Measurements from ENCODE around the gene ESD. TPM values are rescaled to one million over a fixed set of nuclear protein-coding genes. Genes with fewer than 3 reads are reported as not detected.

The ESD gene
- total RNA-seq, 1 experiment from 2014 or later: 68.3 TPM

- Histone ChIP-seq H3K4me1 (ENCODE audit: control insufficient read depth, insufficient read depth, low read length) (no peaks in the 10 kb centered on the region), H3K27ac (ENCODE audit: low read length) (no peak overlapping the region), H3K9me3 (ENCODE audit: control insufficient read depth, insufficient read depth, low read depth, low read length) (no peaks in the 10 kb centered on the region), H3K4me3 (ENCODE audit: low read depth in 2 of 2, low read length in 2 of 2) (no peak overlapping the region), H3K27me3 (ENCODE audit: control insufficient read depth, insufficient read depth, low read length) (no peaks in the 10 kb centered on the region), H3K36me3 (ENCODE audit: control insufficient read depth, insufficient read depth, low read length) (no peaks in the 10 kb centered on the region)
- no TSS peak for BruUV-seq (replicated peaks)
- DNase-seq (ENCODE audit: low read depth, low spot score) (no peak), ATAC-seq (no peak)
- in situ Hi-C loops (cut with HindIII; ENCODE audit: low pct_unique_long_range_greater_than_20kb, low sequenced_read_pairs) (no loop called here), intact Hi-C loops (cut with micrococcal nuclease; ENCODE audit: unreplicated experiment) (loop anchor here (10.0 kb wide), 1 partner anchor 1015 kb away; no protein-coding TSS in a partner anchor)
- no peak for TF ChIP-seq TCF7L2 (IDR thresholded peaks at IDR 0.05; ENCODE audit: low read depth, low read length)
- no peak for TF ChIP-seq CTCF (IDR thresholded peaks at IDR 0.05)
- TF ChIP-seq POLR2AphosphoS5 (IDR thresholded peaks at IDR 0.05; ENCODE audit: low read depth, low read length): no peak
- TF ChIP-seq, protein P1, sequence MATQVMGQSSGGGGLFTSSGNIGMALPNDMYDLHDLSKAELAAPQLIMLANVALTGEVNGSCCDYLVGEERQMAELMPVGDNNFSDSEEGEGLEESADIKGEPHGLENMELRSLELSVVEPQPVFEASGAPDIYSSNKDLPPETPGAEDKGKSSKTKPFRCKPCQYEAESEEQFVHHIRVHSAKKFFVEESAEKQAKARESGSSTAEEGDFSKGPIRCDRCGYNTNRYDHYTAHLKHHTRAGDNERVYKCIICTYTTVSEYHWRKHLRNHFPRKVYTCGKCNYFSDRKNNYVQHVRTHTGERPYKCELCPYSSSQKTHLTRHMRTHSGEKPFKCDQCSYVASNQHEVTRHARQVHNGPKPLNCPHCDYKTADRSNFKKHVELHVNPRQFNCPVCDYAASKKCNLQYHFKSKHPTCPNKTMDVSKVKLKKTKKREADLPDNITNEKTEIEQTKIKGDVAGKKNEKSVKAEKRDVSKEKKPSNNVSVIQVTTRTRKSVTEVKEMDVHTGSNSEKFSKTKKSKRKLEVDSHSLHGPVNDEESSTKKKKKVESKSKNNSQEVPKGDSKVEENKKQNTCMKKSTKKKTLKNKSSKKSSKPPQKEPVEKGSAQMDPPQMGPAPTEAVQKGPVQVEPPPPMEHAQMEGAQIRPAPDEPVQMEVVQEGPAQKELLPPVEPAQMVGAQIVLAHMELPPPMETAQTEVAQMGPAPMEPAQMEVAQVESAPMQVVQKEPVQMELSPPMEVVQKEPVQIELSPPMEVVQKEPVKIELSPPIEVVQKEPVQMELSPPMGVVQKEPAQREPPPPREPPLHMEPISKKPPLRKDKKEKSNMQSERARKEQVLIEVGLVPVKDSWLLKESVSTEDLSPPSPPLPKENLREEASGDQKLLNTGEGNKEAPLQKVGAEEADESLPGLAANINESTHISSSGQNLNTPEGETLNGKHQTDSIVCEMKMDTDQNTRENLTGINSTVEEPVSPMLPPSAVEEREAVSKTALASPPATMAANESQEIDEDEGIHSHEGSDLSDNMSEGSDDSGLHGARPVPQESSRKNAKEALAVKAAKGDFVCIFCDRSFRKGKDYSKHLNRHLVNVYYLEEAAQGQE (IDR thresholded peaks at IDR 0.05; ENCODE audit: insufficient read depth in 1 of 2, low read depth in 2 of 2, low read length in 1 of 2): no peak
- no peak for TF ChIP-seq SIN3A (IDR thresholded peaks at IDR 0.05; ENCODE audit: borderline replicate concordance, insufficient read depth, low read depth, low read length)
- CTCF ChIA-PET: no interaction called here
- POLR2A ChIA-PET: no interaction called here
Measured at GRCh38 chr13:46759846-46760245, 37.1 kb downstream of the ESD start.

GRCh38 chr13:46757640-46758039 is 39.3 kb downstream of the ESD start:
- no peak overlapping the region for H3K4me3 ChIP-seq (ENCODE audit: low read depth in 2 of 2, low read length in 2 of 2)
- no peaks in the 10 kb centered on the region for H3K36me3 ChIP-seq (ENCODE audit: control insufficient read depth, insufficient read depth, low read length)
- no peak overlapping the region for H3K27ac ChIP-seq (ENCODE audit: low read length)
- intact Hi-C loops (cut with micrococcal nuclease; ENCODE audit: unreplicated experiment): no loop called here
- no peaks in the 10 kb centered on the region for H3K9me3 ChIP-seq (ENCODE audit: control insufficient read depth, insufficient read depth, low read depth, low read length)
- DNase-seq (ENCODE audit: low read depth, low spot score): no peak
- H3K4me1 ChIP-seq (ENCODE audit: control insufficient read depth, insufficient read depth, low read length): no peaks in the 10 kb centered on the region
- ATAC-seq: no peak
- TF ChIP-seq, protein P1 (IDR thresholded peaks at IDR 0.05; ENCODE audit: insufficient read depth in 1 of 2, low read depth in 2 of 2, low read length in 1 of 2): no peak
- TF ChIP-seq TCF7L2 (IDR thresholded peaks at IDR 0.05; ENCODE audit: low read depth, low read length) (no peak), POLR2AphosphoS5 (IDR thresholded peaks at IDR 0.05; ENCODE audit: low read depth, low read length) (no peak), SIN3A (IDR thresholded peaks at IDR 0.05; ENCODE audit: borderline replicate concordance, insufficient read depth, low read depth, low read length) (no peak), CTCF (IDR thresholded peaks at IDR 0.05) (no peak)
- POLR2A ChIA-PET: no interaction called here
- H3K27me3 ChIP-seq (ENCODE audit: control insufficient read depth, insufficient read depth, low read length): no peaks in the 10 kb centered on the region
- BruUV-seq (replicated peaks): no TSS peak
- CTCF ChIA-PET: no interaction called here
- in situ Hi-C loops (cut with HindIII; ENCODE audit: low pct_unique_long_range_greater_than_20kb, low sequenced_read_pairs): no loop called here
